IMR-90 (cell line): ENCODE results near the gene UQCRFS1. TPM values are rescaled to one million over a fixed set of nuclear protein-coding genes. Genes with fewer than 3 reads are reported as not detected.

Experiments used
- ATAC-seq: fragments of 200-7000 bp; cut with Tn5 transposase; 2 replicates; pipeline ENCODE4 v1.9.1; 2020; ENCODE audit warnings: low read depth, mild to moderate bottlenecking, moderate library complexity
- BruUV-seq: library from RNA; stranded (reverse); fragments of 400-500 nt; replicated peaks from 2 replicates; lab custom pipeline; 2021; lab: Mats Ljungman, UMichigan
- CTCF ChIA-PET: fragments of 300-600 bp; formaldehyde crosslinking; extraction: SDS; loops from one replicate; lab custom pipeline; 2021; ENCODE audit warnings: antibody characterized with exemption; lab: Yijun Ruan, JAX
- POLR2A ChIA-PET: fragments of 300-600 bp; sonication (Branson Sonifier 250); formaldehyde crosslinking; loops from one replicate; lab custom pipeline; 2022; ENCODE audit warnings: antibody characterized with exemption; ENCODE audit not compliant: unreplicated experiment; lab: Charles Lee
- DNase-seq: peaks from one replicate; pipeline ENCODE4 v3.0.0; 2013
- H2AFZ ChIP-seq: replicated peaks from 2 replicates; pipeline ENCODE3; 2013; ENCODE audit warnings: low read length, mild to moderate bottlenecking; ENCODE audit not compliant: poor library complexity
- H2AK5ac ChIP-seq: 2 replicates; pipeline ENCODE4 v1.6.1; 2013; ENCODE audit warnings: low read depth, low read length, inconsistent platforms
- H2AK9ac ChIP-seq: replicated peaks from 2 replicates; pipeline ENCODE3; 2013; ENCODE audit warnings: mild to moderate bottlenecking, low read depth, low read length, moderate library complexity; ENCODE audit not compliant: poor library complexity
- H2BK120ac ChIP-seq: 2 replicates; pipeline ENCODE4 v1.6.1; 2013; ENCODE audit warnings: low read depth, low read length, inconsistent platforms
- H2BK15ac ChIP-seq: 3 replicates; pipeline ENCODE4 v1.6.1; 2013; ENCODE audit warnings: low read depth, low read length, inconsistent platforms
- H2BK20ac ChIP-seq: 2 replicates; pipeline ENCODE4 v1.6.1; 2013; ENCODE audit warnings: low read depth, mild to moderate bottlenecking, inconsistent platforms, low read length, moderate library complexity
- H2BK5ac ChIP-seq: 2 replicates; pipeline ENCODE4 v1.6.1; 2013; ENCODE audit warnings: mild to moderate bottlenecking, low read depth, low read length, inconsistent platforms; ENCODE audit not compliant: poor library complexity, severe bottlenecking
- H3K14ac ChIP-seq: replicated peaks from 2 replicates; pipeline ENCODE4 v1.6.1; 2013; ENCODE audit warnings: low read depth, low read length, inconsistent platforms
- H3K18ac ChIP-seq: 2 replicates; pipeline ENCODE4 v1.6.1; 2013; ENCODE audit warnings: low read depth, low read length, control low read depth
- H3K23ac ChIP-seq: 2 replicates; pipeline ENCODE4 v1.6.1; 2013; ENCODE audit warnings: low read depth, low read length, inconsistent platforms
- H3K27ac ChIP-seq: 2 replicates; pipeline ENCODE4 v1.5.1; 2013; ENCODE audit warnings: mild to moderate bottlenecking, control low read depth, low read length; ENCODE audit not compliant: insufficient read depth
- H3K27me3 ChIP-seq: 2 replicates; pipeline ENCODE4 v1.6.1; 2013; ENCODE audit warnings: low read length; ENCODE audit not compliant: control insufficient read depth, insufficient read depth
- H3K36me3 ChIP-seq: 2 replicates; pipeline ENCODE4 v1.6.1; 2013; ENCODE audit warnings: low read length, mixed read lengths; ENCODE audit not compliant: control insufficient read depth, insufficient read depth
- H3K4ac ChIP-seq: 2 replicates; pipeline ENCODE4 v1.6.1; 2013; ENCODE audit warnings: low read depth, low read length, inconsistent platforms
- H3K4me1 ChIP-seq: 2 replicates; pipeline ENCODE4 v1.6.1; 2013; ENCODE audit warnings: low read length, mixed read lengths; ENCODE audit not compliant: control insufficient read depth, insufficient read depth
- H3K4me2 ChIP-seq: 2 replicates; pipeline ENCODE4 v1.6.1; 2013; ENCODE audit warnings: low read depth, mild to moderate bottlenecking, control low read depth, low read length, moderate library complexity
- H3K4me3 ChIP-seq: 2 replicates; pipeline ENCODE4 v1.5.1; 2013; ENCODE audit warnings: low read depth, mild to moderate bottlenecking, control low read depth, low read length, moderate library complexity; ENCODE audit not compliant: insufficient read depth
- H3K56ac ChIP-seq: 2 replicates; pipeline ENCODE4 v1.6.1; 2013; ENCODE audit warnings: low read length, inconsistent platforms; ENCODE audit not compliant: insufficient read depth; ENCODE audit errors: extremely low read depth
- H3K79me1 ChIP-seq, 2 experiments: 2 replicates each; pipeline ENCODE4 v1.6.1; 2013; ENCODE audit warnings: low read length in 2 of 2, inconsistent platforms in 1 of 2, low read depth in 1 of 2
- H3K9ac ChIP-seq: 2 replicates; pipeline ENCODE4 v1.6.1; 2013; ENCODE audit warnings: low read depth, low read length, control low read depth
- H3K9me1 ChIP-seq: 2 replicates; pipeline ENCODE4 v1.6.1; 2013; ENCODE audit warnings: low read length, inconsistent platforms; ENCODE audit not compliant: insufficient read depth
- H3K9me3 ChIP-seq: 2 replicates; pipeline ENCODE4 v1.6.1; 2013; ENCODE audit warnings: low read length; ENCODE audit not compliant: control insufficient read depth, insufficient read depth
- H4K20me1 ChIP-seq: 2 replicates; pipeline ENCODE4 v1.6.1; 2013; ENCODE audit warnings: low read length, inconsistent platforms; ENCODE audit not compliant: insufficient read depth
- H4K5ac ChIP-seq: 2 replicates; pipeline ENCODE4 v1.6.1; 2013; ENCODE audit warnings: mild to moderate bottlenecking, low read depth, low read length, control low read depth
- H4K8ac ChIP-seq, 2 experiments: 2 replicates each; pipeline ENCODE4 v1.6.1; 2013; ENCODE audit warnings: low read depth in 2 of 2, low read length in 2 of 2, control low read depth in 1 of 2, inconsistent platforms in 1 of 2
- H4K91ac ChIP-seq: 2 replicates; pipeline ENCODE4 v1.6.1; 2013; ENCODE audit warnings: low read depth, low read length, inconsistent platforms; ENCODE audit not compliant: insufficient read depth
- FOS ChIP-seq: fragments of 150-350 bp; IDR thresholded peaks from 2 replicates; pipeline ENCODE4 v1.6.1; 2016; ENCODE audit warnings: low read depth, low read length
- WGBS, 2 experiments: methylation state at CpG; one replicate each; pipeline versions ENCODE4 v1.1.5 to v1.1.7; 2013; ENCODE audit warnings: missing lambda C conversion rate in 2 of 2; ENCODE audit not compliant: insufficient read length in 1 of 2; ENCODE audit errors: extremely low coverage in 2 of 2; 5-methylcytosine and 5-hydroxymethylcytosine counted together
- dilution Hi-C: fragments of 300-500 bp; cut with HindIII; formaldehyde crosslinking; loops from one replicate; pipeline ENCODE4 v1.14.3; 2018; ENCODE audit warnings: low sequenced_read_pairs; ENCODE audit not compliant: unreplicated experiment
- in situ Hi-C: fragments of 300-500 bp; cut with MboI; formaldehyde crosslinking; loops from 3 replicates; pipeline ENCODE4 v1.14.3; 2019; ENCODE audit warnings: low sequenced_read_pairs, inconsistent platforms, mixed read lengths
- intact Hi-C: fragments of 100-400 bp; cut with micrococcal nuclease; formaldehyde crosslinking; loops from 2 replicates; pipeline ENCODE4 v1.10.0; 2022
- polyA plus RNA-seq, 3 experiments: library from polyadenylated mRNA; depleted of rRNA; stranded (reverse); fragments of >200 nt; gene quantifications; 2 replicates each; pipeline ENCODE4 v1.2.3, GENCODE V29; 2012; ENCODE audit warnings: low replicate concordance in 1 of 3
- total RNA-seq: library from RNA; depleted of rRNA; stranded (reverse); fragments of >200 nt; gene quantifications from 2 replicates; pipeline ENCODE4 v1.2.3, GENCODE V29; 2012
- TF ChIP-seq, protein P1 (sequence below): fragments of 150-350 bp; IDR thresholded peaks from 2 replicates; pipeline ENCODE4 v1.6.1; 2017; ENCODE audit warnings: mild to moderate bottlenecking, antibody characterized with exemption, low read length, low read depth

UQCRFS1 gene
- total and polyA plus RNA-seq, 2 of the 4 experiments (the other 2 are of a cell fraction): 37.1 to 43.8 TPM

DNA sequence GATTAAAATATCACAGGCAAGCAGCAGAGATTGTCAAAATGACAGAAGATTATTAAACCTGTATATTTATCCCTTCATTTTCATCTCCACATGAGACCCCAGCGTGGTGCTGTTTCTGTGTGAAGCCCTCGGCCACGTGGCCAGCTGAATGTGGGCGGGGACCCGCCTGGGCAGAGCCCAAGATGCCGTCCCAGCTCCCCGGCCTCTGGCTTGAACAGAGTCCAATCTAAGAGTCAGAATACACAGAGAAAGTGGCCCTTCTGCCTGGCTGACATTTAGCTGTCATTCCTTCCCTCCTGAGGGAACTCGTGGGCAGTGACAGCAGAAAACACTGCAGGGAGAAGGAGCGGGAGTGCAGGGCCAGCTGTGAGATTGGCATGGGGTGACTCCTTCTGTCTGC, 34.9 kb upstream of the UQCRFS1 start:
- no peak overlapping the region for H3K9ac ChIP-seq
- ChIA-PET CTCF (no interaction called here), POLR2A (no interaction called here)
- H2BK20ac ChIP-seq: no peak overlapping the region
- H3K18ac ChIP-seq: no peak overlapping the region
- H2BK15ac ChIP-seq: no peak overlapping the region
- no peak overlapping the region for H3K4ac ChIP-seq
- WGBS, 2 experiments: no CpG with 5 or more reads among the region's 9 CpGs
- no peaks in the 10 kb centered on the region for H3K79me1 ChIP-seq
- in situ Hi-C loops (no loop called here), dilution Hi-C loops (no loop called here), intact Hi-C loops (no loop called here)
- H4K20me1 ChIP-seq: no peaks in the 10 kb centered on the region
- no peak overlapping the region for H3K4me3 ChIP-seq
- H3K4me1 ChIP-seq: no peaks in the 10 kb centered on the region
- H2BK5ac ChIP-seq: no peak overlapping the region
- H3K27ac ChIP-seq: no peak overlapping the region
- no peak overlapping the region for H3K14ac ChIP-seq
- no peaks in the 10 kb centered on the region for H3K9me3 ChIP-seq
- ATAC-seq (no peak), DNase-seq (no peak)
- no peak overlapping the region for H4K8ac ChIP-seq
- no peak overlapping the region for H2AK9ac ChIP-seq
- H2AK5ac ChIP-seq: no peak overlapping the region
- no TSS peak for BruUV-seq
- no peaks in the 10 kb centered on the region for H3K9me1 ChIP-seq
- H3K36me3 ChIP-seq: no peaks in the 10 kb centered on the region
- no peak overlapping the region for H2BK120ac ChIP-seq
- H3K23ac ChIP-seq: no peak overlapping the region
- H3K4me2 ChIP-seq: no peak overlapping the region
- no peak overlapping the region for H4K5ac ChIP-seq
- H4K91ac ChIP-seq: no peak overlapping the region
- H2AFZ ChIP-seq: peak overlapping the region; percentile 24
- no peaks in the 10 kb centered on the region for H3K27me3 ChIP-seq
- TF ChIP-seq, protein P1, sequence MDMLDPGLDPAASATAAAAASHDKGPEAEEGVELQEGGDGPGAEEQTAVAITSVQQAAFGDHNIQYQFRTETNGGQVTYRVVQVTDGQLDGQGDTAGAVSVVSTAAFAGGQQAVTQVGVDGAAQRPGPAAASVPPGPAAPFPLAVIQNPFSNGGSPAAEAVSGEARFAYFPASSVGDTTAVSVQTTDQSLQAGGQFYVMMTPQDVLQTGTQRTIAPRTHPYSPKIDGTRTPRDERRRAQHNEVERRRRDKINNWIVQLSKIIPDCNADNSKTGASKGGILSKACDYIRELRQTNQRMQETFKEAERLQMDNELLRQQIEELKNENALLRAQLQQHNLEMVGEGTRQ: peak; percentile 39; the same call in 1 of the 2 replicates
- TF ChIP-seq FOS: no peak
- no peak overlapping the region for H3K56ac ChIP-seq
